NCI-H2171 (cell line): ENCODE results near the gene OPTN.
A peak's percentile ranks its signal among the peaks of the same experiment; 100 is the strongest.
"Not testable (repeated sequence)": the region's sequence is repeated elsewhere in the genome, so short reads cannot be mapped to it uniquely, and the experiment has no call there.

Experiments
- DNase-seq: peaks from one replicate; lab custom pipeline; 2025; lab: John Stamatoyannopoulos, UW

Gene OPTN

DNA sequence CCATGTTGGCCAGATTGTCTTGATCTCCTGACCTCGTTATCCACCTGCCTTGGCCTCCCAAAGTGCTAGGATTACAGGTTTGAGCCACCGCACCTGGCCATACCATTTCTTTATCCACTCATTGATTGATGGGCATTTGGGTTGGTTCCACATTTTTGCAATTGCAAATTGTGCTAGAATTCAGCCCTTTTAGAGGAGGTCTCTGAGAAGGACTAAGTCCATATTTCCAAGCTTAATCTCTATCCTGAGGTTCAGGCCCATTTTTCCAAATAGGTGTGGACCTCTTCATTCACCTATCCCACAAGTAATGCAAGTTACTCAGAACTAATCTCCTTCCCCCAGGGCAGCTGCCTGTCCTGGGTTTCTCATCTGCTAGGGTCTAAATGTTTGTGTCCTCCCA is 9.7 kb upstream of the OPTN start:
- DNase-seq: no peak

DNA sequence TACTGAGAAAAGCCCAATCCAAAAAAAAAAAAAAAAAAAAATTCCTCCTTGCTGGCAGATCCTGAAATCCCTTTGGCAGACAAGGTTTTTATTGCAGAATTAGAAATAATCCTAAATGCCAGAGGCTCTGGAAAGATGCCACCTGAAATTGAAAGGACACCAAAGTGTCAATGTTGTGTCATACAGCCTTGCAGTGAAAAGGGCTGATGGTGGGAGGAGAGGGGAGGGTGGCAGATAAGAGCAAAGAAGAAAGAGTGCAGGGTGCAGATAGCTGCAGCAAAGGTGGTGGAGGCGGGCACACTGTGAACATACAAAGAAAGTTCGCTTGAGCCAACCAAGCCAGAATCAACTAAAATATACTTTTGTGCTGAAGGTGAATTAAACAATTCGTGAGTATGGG is 8.2 kb upstream of the OPTN start:
- no peak for DNase-seq

- DNase-seq: no peak
These were observed 7.5 kb upstream of the OPTN start for GRCh38 chr10:13092291-13093102.

GRCh38 chr10:13094082-13094481 is 5.9 kb upstream of the OPTN start:
- DNase-seq: not testable (repeated sequence)

GRCh38 chr10:13095094-13095493 is 4.9 kb upstream of the OPTN start:
- DNase-seq: no peak

GRCh38 chr10:13095929-13096328 is 4.0 kb upstream of the OPTN start:
- DNase-seq: no peak

GRCh38 chr10:13099144-13099665 is 758 bp upstream of the OPTN start:
- DNase-seq: peak; percentile 28

DNA sequence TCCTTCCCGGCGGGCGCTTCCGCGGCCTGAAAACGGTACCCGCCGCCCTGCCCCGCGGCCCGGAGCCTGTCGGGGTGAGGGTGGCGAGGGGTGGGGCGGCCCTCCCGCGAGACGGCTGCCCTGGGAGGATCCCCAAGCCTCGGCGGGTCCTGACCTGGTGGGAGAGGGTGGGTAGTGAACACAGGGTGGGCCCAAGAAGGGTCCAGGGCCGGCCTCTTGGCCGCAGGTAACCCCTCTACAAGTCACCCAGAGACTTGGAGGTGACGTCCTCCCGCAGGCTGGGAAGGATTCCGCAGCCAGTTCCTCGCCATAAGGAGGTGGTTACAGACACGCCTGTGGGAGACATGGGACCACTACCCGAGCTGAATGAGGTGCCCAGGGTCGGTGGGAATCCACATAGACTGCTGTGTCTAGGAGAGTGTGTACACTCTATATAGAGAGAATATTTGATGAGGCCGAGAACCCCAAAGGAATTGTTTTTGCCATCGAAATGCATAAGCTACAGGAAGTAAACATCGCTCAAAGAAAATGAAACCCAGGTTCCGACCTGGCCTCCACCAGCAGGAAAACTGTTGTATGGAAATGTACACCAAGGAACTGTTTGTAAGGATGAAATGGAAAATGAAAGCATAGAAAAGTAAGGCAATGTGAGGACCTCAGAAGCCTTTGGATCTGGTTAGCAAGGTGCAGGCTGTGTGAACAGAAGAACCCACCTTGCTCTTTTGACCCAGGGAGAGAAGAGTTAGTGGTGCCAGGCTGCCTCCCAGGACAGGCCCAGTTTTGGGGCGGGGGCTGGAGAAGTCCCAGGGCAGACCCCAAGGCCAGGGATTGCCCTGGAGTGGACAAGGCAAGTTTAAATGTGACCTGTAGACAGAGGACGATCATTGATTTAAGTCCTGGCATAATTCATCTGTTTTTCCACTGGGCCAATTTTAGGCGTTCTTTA is 659 bp downstream of the OPTN start:
- DNase-seq: no peak

GRCh38 chr10:13102002-13102794 is 2.2 kb downstream of the OPTN start:
- no peak for DNase-seq

DNA sequence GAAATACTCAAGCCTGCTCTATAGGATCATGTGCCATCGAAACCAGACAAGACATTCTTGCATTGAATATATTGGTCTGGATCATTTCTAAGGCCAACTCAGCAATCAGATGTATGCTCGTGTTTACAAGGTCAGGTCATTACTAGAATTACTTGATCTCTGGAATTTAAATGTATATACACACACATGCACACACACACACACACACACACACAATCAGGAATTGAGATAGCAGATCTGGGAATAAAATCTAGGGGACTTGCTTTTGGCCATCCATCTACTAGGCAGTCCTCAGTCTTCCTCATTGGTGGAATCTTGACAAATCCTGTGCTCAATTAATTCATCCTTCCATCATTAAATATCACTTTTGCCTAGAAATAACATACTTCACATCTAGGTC is 3.6 kb downstream of the OPTN start:
- no peak for DNase-seq

GRCh38 chr10:13104697-13105096 is 4.7 kb downstream of the OPTN start:
- DNase-seq: no peak

GRCh38 chr10:13105184-13105583 is 5.2 kb downstream of the OPTN start:
- DNase-seq: no peak

DNA sequence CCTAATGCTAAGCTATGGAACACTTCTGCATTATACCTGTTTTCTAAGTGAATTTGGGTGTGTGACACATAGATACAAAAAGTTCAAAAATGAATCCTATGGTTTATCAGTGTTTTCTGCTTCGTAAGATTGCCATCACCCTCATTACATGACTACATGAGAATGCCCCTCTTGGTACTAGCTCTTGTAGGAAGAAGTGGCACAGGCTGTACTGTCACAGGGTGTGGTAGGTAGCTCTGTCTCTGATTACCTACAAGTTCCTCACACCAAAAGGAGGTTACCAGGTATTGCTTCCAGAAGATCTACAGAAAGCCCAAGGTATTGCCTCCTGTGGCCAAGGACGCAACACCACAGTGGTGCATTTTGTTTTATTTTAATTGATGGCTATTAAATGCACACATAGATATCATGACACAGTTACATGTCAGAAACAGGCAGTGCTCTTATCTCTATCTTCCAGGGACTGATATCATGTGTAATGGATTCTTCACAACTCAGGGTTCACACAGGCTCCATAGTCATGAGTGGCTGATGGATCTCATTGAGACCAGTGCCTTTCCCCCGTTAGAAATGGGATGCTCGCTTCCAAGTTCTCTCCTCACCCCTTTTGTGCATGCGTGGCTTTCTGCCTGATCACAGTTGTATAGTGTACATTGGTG is 6.6 kb downstream of the OPTN start:
- DNase-seq: no peak

DNA sequence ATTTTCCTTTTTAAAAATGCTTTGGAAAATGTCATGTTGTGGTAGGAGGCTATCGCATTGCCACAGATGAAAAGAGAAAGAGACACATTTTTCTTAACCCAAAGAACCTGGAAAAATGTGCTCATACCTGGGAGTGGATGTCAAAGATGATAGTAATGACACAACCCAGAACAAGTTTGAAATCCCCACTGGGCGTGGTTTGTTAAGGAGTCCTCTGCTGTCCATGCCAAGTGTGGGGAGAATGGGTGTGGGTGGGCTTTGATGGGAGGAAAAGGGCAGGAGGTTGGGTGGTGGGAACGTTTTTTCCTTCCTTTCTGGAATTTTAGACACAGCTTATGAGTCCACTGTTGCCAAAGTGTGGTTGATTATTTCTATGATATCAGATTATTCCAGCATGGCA is 10.9 kb downstream of the OPTN start:
- no peak for DNase-seq

GRCh38 chr10:13113544-13113943 is 13.6 kb downstream of the OPTN start:
- DNase-seq: no peak

DNA sequence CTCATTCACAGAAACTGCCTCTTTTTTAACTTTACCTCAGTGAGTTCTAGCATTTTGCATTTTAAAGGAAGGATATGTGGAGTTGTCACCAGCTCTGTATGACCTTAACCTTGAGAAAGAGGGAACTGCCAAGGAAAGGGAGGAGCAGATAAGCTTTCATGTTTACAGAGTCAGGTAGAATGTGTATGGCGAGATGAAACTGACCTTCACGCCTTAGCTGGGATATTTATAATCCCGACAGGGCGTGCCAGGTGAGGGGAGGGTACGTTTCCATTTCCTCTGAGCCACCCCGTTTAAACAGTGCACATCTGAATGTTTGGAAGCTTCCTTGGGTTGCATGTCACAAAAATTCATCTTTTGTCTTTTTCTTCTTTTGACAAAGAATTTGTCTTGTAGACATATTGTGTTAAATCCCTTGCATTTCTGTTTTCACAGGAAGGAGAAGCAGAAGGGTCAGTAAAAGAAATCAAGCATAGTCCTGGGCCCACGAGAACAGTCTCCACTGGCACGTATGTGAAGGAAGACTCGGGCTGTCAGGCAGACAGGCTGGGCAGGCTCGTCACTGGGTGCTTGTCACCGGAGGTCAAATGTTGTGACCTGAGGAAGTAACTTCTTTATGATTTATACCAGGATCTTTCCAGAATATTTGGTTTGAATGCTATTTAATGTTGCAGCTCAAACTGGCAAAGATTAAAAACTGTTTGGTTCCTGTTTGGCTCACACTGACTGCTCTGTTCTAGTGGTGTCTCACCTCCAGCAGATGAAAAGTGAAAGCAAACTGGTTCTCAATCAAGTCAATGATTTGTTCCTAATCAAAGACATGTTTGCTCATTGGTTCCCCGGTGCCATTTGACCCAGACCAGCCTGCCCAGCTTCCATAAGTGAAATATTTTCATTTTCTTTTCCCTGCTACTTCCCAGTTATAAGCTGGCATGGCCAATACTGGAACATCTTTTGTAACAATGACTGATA is 16.2 kb downstream of the OPTN start:
- DNase-seq: no peak

DNA sequence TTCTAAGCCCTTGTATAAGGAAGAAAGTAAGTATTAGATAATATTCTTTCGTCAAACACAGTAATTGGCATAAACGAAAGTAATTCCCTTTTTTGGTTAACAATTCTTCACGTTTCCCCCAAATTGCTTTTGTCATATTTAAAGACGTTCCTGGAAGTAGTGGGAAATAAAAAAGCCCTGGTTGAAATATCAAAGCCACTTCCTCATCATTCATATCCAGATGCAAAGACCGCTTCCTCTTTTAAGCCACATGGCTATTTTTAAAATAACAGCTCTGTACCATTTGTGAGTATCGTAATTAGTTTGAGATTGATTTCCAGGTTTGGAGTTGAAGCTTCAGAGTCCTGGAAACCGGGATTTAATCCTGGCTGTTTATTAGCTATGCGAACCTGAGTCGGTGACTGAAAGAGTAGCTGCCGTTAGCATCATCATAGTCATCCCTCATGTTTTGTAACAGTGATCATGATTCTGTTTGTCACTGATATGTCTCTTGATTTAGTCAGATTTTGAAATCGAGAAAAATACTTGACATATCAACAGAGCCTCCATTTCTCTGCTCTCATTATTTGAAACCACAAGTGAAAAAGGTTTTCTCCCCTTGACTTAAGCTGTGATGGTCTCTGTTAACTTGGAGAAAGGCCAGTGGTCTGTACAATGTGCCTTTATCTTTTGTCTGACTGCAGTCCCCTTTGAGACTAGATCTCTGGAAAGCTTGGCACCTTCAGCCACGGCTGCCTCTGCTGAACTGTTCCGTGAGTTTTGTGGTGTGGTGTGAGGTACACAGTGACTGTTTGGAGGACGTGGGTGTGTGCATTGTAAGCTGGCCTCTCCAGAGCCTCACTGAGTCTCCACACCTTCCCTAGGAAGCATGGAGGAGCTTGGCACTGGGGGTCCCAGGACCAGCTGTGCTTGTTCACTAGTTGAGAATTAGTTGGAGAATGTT is 18.1 kb downstream of the OPTN start:
- no peak for DNase-seq

- no peak for DNase-seq
These were observed 18.9 kb downstream of the OPTN start for GRCh38 chr10:13118784-13119410.
